Stimulated activated CD4-positive, alpha-beta T cell treated with anti-CD3 and anti-CD28 coated beads, Interleukin-2, amount 100 ng/mL, for 24 hours (primary cell): ENCODE data around the gene PINK1.
"Not testable (repeated sequence)": the region's sequence is repeated elsewhere in the genome, so short reads cannot be mapped to it uniquely, and the experiment has no call there.

Experiments used
- DNase-seq, 2 donors: peaks; one replicate each; pipeline ENCODE4 v3.0.0-alpha.2; 2020

The PINK1 gene

GRCh38 chr1:20633190-20634064 lies at the start of gene PINK1:
PINK1 (plus strand) TSS chr1:20633458; CDS start chr1:20633549, 91 bp downstream.
- DNase-seq, result peak; percentile 84 to 89

DNA sequence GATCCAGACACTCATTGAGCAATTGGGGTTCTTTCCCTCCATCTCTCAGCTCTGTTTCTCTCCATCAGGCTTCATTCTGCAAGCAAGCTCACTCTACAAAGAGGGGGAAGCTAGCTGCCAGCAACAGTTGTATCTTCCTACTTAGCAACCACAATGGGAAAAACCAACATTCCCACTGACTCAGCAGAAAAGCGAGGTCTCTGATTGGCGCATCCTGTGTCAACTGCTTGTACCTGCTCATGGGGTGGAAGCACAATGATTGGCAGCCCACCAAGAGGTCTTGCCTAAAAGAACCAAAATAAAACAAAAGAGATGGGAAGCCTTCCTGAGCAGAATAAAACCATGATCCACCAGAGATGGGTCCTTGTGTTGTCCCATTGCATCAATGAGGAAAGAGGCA lies 48.4 kb upstream of the PINK1 start:
- DNase-seq, result no peak

DNA sequence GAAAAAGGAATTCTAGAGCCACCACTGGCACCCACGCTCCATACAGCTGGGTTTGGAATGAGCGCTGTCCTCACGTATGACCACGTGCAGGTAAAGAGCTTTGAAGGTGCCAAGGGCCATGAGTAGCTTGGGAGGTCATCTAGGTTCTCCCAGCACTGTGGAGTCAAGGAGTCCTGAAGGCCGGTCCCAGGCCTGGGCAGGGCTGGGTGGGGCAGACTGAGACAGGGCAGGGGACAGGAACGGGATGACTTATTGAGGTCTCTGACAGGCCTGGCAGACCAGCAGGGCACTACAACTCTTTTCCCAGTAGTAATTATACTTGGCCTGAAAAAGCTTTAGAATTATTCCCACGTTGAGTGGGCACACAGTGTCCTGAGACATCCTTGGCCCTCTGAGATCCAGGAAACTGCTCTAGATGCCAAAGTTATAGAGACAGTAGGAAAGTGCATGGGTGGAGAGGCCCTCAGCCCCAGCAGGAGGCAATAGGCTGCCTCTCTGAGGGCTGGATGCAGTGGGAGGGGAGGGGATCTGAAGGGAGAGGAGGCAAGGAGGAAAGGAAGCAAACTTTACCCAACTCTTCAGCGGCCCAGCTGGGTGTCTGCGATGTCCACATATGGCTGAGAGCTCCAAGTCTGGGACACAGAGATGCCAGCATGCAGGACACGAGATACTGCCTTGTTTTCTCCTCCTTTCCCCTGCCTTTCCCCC lies 46.2 kb upstream of the PINK1 start:
- no peak for DNase-seq

- no peak for DNase-seq
Observed at GRCh38 chr1:20587661-20588053, 45.6 kb upstream of the PINK1 start.

DNA sequence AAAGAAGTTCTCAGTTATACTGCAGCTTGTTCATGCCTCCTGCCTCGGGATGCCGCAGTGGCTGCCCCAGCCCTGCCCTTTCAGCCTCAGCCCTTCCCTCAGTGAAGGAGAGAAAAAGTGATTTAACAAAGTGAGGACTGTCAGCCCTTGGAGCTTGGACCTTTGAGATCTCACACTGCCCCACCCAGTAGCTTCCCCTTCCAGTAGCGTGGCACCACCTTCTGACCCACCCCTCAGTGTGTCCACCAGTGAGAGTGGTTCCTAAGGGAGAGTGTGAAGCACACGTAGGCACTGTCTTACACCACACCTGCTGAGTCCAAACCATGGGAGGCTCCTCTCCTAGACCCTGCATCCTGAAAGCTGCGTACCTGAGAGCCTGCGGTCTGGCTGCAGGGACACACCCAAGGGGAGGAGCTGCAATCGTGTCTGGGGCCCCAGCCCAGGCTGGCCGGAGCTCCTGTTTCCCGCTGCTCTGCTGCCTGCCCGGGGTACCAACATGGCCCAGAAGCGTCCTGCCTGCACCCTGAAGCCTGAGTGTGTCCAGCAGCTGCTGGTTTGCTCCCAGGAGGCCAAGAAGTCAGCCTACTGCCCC lies 44.5 kb upstream of the PINK1 start, which contains the start of gene CDA:
TSS of gene CDA (plus strand) at position 464 of the 592 bp plus-strand sequence. CDS start at position 497, 33 bp downstream.
- no peak for DNase-seq

DNA sequence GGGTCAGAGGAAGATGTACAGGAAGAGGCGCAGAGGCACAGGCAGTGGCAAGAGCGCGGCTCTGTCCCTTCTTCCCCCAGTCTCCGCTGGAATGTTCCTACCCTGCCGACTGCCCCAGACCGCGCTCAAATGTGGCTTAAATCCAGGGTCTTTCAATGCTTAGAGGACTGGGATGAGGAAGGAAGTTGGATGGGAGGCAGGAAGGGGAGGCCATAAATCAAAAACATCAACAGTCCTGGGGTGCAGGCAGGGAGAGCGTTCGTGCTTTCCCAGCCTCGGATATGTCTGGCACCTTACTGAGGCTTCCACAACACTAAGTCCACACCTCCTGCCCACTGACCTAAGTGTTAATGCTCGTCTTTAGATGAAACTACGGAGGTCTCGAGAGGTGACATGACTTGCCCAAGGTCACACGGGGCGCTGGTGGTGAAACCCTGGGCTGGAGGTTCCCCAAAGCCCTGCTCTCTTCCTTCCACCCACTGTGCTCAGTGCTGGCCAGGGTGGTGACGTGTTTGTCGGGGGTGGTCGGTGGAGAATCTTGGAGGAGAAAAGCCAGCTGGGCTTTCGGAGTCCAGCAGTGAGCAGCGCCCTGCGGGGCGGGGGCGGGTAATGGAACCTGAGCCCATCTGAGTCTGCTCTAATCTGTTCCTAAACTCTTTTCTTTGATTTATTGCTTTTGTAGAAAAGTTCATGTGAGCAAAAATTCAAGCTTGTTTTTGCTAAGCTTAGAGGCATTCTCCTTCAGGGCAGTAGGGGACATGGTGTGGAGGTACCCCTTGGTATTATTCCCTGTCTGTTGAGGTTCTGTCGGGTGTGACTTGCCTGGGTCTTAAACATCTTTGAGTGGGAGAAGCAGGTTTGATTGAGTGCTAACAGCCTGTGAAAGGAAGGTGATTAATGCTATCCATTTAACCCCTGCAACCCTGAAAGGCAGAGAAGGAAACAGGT lies 43.7 kb upstream of the PINK1 start:
- DNase-seq, result no peak

- no peak for DNase-seq
Observed at GRCh38 chr1:20590306-20590777, 42.9 kb upstream of the PINK1 start.

GRCh38 chr1:20593756-20594155 lies 39.5 kb upstream of the PINK1 start:
- no peak for DNase-seq

GRCh38 chr1:20594746-20595145 lies 38.5 kb upstream of the PINK1 start:
- no peak for DNase-seq

- DNase-seq, result no peak
Observed at GRCh38 chr1:20596106-20596505, 37.2 kb upstream of the PINK1 start.

- DNase-seq, result no peak
Observed at GRCh38 chr1:20597650-20598049, 35.6 kb upstream of the PINK1 start.

DNA sequence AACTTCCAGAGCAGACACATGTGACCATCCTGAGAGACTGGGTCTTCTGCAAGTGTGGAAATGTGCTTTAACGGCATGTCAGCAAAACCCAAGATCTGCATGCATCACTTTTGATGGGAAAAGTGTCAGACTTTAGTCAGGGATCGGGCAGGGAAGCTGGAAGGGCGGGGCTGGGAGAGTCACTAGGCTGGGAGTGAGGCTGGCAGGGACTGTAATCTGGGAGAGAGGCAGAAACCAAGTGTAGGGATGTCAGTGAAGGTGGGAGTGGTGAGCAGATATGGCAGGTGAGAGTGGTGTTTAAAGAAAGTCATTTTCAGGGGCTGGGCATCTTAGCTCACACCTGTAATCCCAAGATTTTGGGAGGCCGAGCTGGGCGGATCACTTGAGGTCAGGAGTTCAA lies 33.1 kb upstream of the PINK1 start:
- no peak for DNase-seq

- DNase-seq, result no peak
Observed at GRCh38 chr1:20601129-20601825, 32.0 kb upstream of the PINK1 start.

DNA sequence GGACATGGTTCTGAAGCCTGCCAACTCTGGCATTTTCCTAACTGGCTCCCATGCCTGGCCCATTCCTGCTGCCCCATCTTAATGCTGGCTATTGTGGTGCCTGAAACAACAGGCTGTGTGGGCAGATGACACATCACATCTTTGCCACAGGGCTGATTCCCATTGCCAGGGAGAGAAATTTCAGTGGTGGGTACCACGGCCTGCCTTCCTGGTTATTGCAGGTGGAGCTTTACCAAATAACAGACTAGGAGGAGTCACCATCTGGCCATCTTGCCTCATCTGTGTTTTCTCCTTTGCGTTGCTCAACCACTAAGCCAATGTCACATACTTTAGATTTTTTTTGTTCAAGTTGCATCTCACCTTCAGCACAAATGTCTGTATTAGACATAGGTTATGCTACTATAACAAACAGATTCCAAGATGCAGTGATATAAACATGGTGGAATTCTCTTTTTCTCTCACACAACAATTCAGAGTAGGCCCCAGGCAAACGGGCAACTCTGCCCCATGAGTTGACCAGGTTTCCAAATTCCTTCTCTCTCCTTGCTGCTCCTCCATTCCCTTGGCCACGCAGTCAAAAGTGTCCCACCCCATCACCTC lies 30.3 kb upstream of the PINK1 start:
- no peak for DNase-seq

DNA sequence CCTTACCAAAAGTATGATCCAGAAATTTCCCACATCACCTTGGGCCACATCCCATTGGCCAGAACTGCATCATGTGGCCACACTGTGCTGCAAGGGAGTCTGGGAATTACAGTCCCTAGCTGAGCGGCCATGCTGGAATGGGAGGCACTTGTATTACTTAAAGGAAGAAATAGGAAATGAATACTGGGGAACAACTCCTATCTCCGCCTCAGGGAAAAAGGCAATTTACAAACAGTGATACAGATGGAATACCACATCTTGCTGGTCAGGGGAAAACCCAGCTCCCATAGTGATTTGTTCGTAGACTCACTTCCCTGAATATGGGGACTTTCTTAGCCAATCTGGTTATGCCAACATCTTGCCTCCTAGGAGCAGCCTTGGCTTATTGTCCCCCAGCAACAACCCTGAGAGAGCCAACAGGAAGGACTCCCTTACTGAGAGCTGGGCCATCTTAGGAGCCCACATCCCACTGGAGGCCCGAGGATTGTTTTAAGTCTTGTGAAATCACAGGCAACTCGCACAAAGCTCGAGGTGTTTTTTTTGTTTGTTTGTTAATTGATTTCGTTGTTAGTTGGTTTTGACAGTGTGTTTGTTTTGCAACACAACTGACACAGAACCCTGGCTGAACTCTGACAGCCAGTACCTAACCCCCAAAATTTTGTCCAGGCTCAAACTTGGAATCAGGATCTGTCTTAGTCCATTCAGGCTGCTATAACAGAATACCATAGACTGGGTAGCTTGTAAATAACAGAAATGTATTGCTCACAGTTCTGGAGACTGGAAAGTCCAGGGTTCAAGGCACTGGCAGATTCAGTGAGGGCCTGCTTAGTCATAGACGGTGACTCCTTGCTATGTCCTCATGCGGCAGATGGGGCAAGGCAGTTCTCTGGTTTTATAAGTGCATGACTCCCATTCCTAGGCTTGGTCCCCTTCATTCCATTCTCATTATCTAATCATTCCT lies 29.5 kb upstream of the PINK1 start:
- no peak for DNase-seq

GRCh38 chr1:20604678-20605077 lies 28.6 kb upstream of the PINK1 start:
- DNase-seq, result no peak

- not testable (repeated sequence) for DNase-seq
Observed at GRCh38 chr1:20606801-20607570, 26.3 kb upstream of the PINK1 start.

- DNase-seq, result no peak
Observed at GRCh38 chr1:20609541-20609940, 23.7 kb upstream of the PINK1 start.

DNA sequence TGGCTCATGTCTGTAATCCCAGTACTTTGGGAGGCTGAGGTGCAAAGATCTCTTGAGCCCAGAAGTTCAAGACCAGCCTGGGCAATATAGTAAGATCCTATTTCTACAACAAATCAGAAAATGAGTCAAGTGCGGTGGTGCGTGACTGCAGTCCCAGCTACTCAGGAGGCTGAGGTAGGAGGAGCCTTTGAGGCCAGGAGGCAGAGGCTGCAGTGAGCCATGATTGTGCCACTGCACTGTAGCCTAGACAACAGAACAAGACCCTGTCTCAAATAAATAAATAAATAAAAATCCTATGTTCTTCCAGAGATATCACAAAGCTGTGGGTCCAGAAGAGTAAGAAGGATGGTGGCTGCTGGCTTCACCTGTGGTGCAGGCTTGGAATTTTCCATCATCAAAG lies 22.3 kb upstream of the PINK1 start:
- DNase-seq, result no peak
